Measurements from ENCODE around the gene C1orf105.

DNA sequence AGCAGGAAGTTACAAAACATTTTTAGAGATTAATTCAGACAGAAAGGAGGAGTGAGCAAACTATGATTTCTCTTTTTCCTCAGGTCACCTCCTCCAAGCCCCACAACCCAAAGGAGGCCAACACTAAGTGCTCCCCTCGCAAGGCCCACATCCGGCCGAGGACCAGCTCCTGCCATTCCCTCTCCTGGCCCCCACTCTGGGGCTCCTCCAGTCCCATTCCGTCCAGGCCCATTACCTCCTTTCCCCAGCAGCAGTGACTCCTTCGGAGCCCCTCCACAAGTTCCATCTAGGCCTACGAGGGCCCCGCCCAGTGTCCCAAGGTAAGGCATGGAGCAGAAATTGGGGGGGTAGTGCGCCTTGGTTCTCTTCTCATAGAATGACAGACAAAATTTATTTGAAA lies 32.0 kb upstream of the C1orf105 start:
- TF ChIP-seq, protein P1, sequence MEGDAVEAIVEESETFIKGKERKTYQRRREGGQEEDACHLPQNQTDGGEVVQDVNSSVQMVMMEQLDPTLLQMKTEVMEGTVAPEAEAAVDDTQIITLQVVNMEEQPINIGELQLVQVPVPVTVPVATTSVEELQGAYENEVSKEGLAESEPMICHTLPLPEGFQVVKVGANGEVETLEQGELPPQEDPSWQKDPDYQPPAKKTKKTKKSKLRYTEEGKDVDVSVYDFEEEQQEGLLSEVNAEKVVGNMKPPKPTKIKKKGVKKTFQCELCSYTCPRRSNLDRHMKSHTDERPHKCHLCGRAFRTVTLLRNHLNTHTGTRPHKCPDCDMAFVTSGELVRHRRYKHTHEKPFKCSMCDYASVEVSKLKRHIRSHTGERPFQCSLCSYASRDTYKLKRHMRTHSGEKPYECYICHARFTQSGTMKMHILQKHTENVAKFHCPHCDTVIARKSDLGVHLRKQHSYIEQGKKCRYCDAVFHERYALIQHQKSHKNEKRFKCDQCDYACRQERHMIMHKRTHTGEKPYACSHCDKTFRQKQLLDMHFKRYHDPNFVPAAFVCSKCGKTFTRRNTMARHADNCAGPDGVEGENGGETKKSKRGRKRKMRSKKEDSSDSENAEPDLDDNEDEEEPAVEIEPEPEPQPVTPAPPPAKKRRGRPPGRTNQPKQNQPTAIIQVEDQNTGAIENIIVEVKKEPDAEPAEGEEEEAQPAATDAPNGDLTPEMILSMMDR (IDR thresholded peaks at IDR 0.05), result no peak
- TF ChIP-seq POLR2AphosphoS5 (IDR thresholded peaks at IDR 0.05) (no peak), EP300 (IDR thresholded peaks at IDR 0.05) (no peak)

Measured in gastroesophageal sphincter (tissue), 3 donors.